ENCODE results near the gene CMC2.

CMC2 gene

DNA sequence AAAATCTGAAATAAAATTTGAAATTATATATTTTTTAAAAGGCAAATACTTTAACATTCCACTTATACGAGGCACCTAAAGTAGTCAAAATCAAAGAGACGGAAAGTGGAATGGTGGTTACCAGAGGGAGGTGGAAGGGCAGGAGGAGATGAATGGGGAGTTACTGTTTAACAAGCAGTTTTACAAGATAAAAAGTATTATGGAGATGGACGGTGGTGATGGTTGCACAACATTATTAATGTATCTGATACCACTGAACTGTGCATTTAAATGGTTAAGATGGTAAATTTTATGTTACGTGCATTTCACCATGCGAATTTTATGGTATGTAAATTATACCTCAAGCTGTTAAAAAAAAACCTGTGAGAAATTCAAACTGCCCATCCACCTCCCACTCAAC is 5.4 kb downstream of the CMC2 start:
- DNase-seq (ENCODE audit: low spot score): no peak

DNA sequence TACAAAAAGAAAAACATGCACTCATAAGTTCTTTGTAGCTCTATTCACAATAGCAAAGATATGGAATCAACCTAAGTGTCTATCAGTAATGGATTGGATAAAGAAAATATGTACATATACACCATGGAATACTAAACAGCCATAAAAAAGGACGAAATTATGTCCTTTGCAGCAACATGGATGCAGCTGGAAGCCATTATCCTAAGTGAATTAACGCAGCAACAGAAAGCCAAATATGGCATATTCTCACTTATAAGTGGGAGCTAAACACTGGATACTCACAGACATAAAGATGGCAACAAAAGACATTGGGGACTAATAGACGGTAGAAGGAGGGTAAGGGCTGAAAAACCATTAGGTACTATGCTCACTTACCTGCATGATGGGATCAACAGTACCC is 5.8 kb downstream of the CMC2 start:
- DNase-seq (ENCODE audit: low spot score): no peak

DNA sequence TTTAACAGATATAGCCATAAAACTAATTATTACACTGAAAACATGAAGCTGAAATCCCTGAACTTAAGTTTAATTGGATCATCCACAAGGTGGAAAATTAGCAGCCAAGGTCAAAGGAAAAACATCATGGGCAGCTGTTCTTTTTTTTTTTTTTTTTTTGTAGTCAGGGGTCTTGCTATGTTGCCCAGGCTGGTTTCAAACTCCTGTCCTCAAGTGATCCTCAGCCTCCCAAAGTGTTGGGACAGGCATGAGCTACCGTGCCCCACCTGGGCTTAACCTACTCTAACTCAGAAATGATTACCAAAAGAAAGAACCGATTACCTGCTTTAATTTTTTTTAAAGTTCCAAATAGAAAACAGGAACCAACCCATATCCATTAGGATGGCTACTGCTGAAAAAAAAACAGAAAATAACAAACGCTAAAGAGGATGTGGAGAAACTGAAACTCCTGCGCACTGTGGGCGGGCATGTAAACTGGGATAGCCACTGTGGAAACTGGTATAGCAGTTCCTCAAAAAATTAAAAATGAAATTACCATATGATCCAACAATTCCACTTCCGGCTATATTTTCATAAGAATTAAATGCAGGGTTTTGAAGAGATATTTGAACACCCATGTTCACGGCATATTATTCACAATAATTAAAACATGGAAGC is 8.6 kb downstream of the CMC2 start:
- no peak for DNase-seq (ENCODE audit: low spot score)

DNA sequence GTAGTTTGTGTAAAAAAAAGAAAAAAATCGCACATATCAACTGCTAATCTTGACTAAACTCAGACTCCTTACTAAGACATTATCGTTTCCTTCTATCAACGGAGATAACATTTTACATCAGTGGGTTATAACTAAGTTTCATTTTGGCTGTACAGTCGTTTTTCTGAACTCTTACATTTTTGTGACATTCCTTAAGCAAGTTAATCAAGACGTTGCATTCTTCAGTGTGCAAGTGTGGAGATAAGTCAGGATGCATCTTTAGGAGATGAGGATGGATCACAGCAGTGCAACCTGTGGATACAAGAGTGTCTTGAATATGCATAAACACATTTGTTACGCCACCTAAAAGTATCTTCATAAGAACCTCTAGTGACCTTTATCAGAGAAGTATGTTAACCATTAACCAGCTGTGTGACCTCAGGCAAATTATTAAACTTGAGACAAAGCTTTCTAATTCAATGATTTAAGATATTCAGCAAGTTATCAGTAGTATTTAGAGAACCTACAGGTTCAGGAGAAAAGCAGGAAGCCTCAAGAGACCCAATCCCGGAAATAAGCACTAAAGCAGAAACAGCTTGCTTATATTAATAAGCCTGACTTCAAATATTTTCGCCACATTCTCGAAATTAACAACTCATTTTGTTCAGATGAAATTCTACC is 9.4 kb downstream of the CMC2 start:
- DNase-seq (ENCODE audit: low spot score): no peak

DNA sequence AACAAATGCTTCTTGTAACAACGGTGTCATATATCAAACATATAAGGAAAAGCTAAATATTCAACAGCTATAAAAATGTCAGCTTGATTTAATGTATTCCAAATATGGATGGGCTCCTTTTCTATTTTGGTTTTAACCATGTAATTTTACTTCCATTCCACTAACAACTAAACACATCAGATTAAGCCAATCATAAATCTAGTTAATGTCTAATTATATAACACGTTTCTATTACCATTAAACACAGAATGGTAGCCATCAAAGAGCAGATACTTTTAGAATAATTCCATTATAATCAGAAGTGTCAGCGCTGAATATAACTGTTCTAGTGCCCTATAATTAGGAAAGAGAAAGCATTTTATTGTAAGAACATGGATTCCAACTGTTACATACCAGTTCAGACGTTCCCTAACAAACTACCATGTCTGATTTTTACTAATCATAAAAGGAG is 10.0 kb downstream of the CMC2 start:
- DNase-seq (ENCODE audit: low spot score): no peak

DNA sequence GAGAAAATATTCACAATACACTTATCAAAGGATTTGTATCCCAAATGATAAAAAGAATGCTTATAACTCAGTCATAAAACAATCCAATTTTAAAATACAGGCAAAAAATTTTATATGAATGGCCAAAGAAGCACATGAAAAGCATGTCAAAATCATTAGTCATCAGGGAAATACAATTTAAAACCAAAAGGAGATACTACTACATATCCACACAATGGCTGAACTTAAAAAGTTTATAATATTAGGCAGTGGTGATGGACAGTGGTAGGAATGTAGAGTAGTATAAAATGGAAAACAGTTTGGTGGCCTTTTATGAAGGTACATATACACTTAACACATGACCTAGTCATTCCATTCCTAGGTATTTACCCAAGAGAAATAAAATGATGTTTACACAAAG is 12.2 kb downstream of the CMC2 start:
- no peak for DNase-seq (ENCODE audit: low spot score)

DNA sequence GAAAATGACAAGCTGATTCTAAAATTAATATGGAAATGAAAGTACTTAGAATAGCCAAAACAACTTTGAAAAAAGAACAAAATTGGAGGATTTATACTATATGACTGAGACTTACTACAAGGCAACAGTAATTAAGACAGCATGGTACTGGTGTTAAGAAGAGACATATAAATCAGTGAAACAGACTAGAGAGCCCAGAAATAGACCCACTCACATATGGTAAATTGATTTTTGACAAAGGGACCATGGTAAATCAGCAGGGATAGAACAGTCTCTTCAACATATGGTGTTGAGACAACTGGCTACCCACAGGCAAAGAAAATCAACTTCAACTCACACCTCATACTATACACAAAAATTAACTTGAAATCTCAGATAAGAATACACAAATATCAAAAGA is 12.9 kb downstream of the CMC2 start:
- no peak for DNase-seq (ENCODE audit: low spot score)

DNA sequence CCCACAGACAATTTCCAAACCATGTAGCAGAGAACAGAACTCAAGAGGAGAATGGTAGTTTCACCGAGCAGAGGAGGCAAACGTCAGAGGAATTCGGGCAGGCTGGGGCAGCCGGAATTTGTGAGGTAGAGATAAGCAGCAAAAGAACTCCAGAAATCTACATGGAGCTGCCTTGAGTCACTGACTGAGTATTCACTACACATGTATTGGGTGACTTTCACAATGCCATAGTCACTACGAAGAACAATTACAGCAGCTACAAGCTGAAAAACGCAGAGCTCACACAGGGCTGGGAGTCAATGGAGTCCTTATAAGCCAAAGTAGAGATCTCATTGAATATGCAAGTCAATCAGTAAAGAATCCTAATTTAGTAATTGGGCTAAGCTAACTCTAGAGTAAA is 13.4 kb downstream of the CMC2 start:
- DNase-seq (ENCODE audit: low spot score): no peak

DNA sequence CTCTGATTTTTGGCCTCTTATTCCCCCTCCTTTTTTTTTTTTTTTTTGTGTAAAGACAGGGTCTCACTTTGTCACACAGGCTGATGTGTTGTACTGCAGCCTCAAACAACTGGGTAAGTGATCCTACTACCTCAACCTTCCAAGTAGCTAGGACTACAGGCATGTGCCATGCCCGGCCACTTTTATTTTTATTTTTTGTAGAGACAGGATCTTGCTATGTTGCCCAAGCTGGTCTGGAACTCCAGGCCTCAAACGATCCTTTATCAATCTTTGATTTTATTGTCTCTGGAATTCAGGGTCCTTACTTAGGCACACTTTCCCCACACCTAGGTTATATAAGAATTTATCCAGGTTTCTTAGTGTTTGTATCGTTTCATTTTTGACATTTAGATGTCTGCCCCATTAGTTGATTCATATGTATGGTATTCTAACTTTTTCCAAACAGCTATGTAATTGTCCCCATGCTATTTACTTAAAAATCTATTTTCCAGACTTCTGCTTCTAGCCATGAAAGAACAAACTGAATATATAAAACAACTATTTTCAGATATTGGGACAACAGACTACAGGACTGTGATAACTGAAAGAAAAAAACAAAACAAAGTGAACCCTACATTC is 13.9 kb downstream of the CMC2 start:
- no peak for DNase-seq (ENCODE audit: low spot score)

DNA sequence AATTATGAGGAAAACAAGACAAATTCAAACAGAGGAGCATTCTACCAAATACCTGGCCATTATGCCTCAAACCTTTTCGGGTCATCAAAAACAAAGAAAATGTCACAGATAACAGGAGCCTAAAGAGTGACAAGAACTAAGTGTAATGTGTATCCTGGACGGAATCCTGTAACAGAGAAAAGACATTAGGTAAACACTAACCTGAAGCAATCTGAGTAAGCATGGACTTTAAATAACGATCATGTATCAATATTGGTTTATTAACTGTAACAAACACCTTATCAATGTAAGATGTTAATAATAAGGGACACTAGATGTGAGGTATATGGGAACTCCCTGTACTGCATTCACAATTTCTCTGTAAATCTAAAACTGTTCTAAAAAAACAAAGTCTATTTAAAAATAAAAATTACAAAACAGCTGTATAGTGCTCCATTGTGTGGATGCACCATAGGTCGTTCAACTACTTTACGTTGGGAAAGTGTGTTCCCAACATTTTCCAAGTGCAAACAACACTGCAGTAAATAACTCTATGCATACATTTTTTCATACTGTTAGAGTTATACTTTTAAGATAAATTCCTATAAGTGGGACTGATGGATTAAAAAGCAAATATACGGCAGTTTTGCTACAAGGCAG is 14.8 kb downstream of the CMC2 start:
- no peak for DNase-seq (ENCODE audit: low spot score)

DNA sequence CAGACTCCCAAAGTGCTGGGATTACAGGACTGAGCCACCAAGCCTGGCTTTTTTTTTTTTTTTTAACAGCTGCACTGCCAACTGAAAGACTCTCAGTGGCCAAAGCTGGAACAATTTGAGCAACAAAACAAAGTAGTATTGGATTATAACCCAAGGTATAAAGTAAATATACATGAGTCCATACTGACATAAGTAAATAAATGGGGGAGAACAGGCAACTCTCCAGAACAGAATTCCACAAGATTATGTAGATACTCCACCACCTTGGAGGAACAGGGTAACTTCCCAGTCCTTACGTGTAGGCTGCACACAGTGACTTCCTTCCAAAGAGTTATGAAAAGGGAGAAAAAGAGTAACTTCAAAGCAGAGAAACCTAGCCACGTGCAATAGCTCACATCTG is 15.7 kb downstream of the CMC2 start:
- no peak for DNase-seq (ENCODE audit: low spot score)

DNA sequence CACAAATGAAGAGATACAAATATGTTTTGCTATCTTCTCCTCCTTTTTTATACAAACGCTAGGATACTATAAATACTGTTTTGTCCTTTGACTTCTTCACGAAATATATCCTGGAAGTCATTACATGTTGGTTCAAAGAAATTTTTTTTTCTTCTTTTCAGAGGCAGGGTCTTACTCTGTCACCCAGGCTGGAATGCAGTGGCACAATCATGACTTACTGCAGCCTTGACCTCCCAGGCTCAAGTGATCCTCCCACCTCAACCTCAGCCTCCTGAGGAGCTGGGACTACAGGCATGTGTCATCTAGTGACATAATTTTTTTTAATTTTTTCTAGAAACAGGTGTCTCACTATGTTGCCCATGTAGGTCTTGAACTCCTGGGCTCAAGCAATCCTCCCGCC is 16.1 kb downstream of the CMC2 start:
- no peak for DNase-seq (ENCODE audit: low spot score)

DNA sequence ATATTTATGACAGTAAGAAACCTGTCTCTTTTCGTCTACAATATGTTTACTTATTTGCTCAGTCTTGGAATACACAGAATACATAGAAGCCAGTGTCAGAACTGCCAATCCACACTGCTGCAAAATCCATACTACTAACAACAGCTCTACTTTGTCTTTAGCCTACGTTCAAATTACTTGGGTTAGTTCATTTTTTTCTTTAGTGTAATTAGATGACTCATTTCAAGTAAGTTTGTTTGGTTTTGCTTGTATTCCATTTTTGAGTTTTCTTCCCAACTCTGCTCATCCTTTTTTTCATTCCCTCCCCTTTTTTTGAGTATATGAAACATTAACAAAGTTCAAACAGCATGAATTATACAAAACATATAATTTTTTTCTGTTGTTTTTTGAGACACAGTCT is 16.9 kb downstream of the CMC2 start:
- no peak for DNase-seq (ENCODE audit: low spot score)

DNA sequence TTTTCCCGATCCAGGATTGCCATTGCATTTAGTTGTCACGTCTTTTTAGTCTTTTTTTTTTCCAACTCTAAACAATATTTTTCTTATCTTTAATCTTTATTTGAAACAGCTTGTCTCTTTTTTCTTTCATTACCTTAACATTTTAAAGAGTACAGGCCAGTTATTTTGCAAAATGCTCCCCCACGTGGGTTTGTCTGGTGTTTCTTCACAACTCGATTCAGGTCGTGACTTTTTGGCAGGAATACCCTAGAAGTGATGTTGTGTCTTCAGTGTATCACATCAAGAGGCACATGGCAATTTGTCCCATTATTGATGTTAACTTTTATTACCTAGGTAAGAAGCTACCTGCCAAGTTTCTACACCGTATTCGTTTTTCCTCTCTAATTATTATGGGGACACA is 17.9 kb downstream of the CMC2 start:
- no peak for DNase-seq (ENCODE audit: low spot score)

DNA sequence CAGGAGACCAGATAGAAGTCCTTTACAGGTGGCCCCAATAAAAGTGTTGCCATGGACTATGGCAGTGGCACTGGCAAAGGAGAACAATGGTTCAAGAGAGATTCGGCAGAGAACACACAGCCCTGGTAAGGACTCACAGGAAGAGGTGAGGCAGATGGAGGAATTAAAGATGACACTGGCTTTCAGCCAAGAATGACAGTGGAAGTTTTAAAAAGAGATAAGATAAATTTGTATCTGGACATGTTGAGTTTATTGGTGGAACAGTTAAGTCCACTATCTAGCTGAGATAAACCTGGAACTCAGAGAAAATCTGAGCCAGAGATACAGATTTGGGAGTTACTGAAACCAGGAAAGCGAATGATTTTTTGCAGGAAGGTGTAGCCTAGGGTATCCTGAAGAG is 20.1 kb downstream of the CMC2 start:
- DNase-seq (ENCODE audit: low spot score): no peak

DNA sequence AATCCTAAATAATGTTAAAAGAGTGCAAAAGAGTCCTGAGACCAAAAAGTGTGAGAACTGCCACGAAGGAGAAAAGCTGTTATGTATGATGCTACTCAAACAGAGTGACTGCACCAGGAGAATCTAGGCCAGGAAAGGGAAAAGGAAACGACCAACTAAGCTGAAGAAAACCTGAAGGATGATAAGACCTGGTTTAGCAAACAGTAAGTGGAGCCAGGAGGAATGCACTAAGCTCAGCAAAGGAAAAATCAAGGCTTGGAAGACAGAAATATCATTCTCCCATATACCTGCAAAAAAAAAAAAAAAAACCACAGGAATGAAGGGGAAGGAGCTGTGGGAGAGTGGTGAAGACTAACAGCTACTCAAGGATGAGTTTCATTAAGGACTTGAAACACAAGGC is 21.1 kb downstream of the CMC2 start:
- no peak for DNase-seq (ENCODE audit: low spot score)

DNA sequence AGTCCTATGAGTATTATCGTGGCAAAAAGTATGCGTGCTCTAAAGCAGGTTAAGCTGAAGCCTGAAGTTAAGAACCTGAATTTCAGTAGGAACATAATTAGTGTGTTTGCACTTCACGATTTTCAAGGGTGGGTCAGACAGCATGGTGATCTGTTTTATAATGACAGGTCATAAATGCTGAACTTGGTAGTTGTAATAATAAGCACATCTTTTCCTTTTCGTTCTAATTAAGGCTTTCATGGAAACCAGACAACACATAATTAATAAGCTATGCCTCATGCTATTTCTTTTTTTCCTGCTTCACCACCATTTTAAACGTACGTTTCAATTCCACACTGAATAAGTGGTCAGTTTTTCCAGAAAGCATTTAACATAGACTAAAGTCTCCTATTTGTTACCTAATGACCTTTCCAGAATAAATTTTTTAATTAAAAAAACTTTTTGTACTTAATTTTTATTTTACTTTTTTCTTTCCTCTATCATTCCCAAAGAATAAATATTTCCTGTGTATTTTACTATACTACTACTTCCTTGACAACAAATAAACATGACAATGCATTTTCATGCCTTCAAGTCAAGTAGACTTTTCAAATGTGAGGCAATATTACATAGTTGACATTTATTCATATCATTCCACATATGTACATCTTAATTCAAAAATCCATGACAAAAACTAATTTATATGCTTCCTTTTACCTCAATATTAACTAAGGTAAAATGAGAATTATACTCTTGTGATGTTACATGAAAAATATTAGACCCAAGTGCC is 22.4 kb downstream of the CMC2 start:
- DNase-seq (ENCODE audit: low spot score): no peak

DNA sequence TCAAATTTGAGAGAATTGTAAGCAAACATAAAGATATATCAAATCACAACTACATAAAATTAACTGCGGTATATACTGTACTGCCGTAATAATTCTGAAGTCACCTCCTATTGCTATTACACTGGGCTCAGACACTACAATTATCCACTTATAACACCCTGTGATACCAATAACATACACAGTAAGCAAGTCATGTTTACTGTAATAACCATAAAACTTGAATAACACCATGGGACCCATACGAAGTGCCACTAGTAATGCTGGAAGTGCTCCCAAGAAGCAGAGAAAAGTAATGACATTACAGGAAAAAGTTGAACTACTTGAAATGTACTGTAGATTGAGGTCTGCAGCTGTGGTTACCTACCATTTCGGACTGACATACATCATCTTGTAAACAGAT is 24.0 kb downstream of the CMC2 start:
- no peak for DNase-seq (ENCODE audit: low spot score)

DNA sequence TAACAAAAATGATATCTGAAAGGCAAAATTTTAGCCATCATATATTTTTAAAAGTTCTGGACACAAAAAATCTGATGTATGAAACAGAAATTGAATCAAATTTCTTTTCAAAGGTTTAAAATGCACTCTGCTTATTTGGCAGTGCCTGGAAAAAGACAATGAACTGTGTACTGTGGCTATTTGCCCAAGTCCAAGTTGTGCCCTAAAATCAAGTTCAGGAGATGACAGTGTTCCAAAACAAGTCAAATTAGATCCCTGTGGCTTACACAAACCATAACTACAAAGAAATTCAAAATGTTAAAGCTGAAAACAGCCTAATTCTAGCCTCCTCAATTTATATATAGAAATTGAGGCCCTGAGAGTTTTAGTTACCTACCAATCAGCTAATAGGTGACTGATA is 25.6 kb downstream of the CMC2 start:
- DNase-seq (ENCODE audit: low spot score): no peak

DNA sequence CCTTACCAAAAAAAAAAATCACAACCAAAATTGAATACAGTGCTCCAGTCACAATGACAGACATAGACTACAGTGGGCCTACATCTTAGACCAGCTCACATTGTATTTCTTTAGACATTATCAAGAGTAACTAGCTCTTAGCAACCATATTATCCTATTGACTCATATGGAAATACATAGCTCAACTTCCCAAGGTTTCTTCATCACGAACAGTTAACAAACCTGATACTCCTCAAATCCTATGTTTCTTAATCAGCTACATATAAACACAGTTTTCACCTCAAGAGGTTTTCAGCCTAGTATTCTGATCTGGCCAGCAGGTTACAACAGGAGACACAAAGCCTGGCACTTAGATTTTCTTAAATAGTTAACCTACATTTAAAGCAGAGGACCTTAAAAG is 29.7 kb downstream of the CMC2 start:
- no peak for DNase-seq (ENCODE audit: low spot score)

DNA sequence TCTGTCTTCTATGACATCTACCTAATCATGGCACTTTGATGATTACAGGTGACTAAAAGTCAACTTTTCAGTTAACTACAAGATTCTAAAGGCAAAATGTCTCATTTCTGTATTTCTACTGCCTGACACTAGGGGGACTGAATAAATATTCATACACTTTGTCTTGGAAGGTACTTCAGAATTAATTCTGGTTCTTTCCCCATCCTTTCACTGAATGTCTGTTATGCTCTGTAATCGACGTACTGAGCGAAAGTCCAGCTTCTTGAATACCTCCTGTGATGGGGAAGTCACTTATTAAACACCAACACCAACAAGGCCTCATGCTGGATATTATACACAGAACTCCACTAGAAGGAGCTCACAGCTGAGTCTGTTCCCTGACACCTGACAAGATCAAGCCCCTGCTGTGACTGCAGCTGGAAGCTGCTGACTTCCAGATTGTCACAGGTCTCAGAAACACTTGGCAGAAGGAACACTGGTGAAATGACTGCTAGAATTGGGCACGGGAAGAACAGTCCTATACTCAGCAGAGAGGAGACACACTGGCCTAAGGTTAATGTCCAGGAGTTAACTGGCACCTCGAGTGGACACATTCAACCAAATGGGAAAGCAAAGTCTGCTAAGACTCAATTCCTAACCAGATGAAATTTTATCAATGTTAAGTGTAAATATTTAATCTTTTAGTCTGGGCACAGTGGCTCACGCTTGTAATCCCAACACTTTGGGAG is 31.9 kb downstream of the CMC2 start:
- DNase-seq (ENCODE audit: low spot score): no peak

DNA sequence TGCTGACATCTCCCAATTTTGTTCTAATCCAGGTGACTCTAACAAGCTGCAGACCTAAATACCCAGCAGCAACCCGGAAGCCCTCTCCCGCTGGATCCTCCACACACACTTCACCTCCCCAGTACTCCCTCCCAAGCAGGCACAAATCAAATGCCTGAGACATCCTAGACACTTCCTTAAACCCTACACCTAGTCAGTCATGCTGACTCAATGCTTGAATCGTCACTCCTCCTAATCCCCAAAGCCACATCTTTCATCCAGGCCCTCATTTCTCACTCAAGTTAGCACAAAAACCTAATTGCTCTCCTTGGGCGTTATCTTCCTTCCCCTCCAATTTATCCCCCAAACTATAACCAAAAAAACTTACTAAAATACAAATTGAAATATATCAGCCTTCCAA is 32.7 kb downstream of the CMC2 start:
- DNase-seq (ENCODE audit: low spot score): no peak

Data from D341Med (cell line).